ENCODE results near the gene GPRIN3. TPM values are rescaled to one million over a fixed set of nuclear protein-coding genes. Genes with fewer than 3 reads are reported as not detected.

The GPRIN3 gene
- total RNA-seq, 1 donor from 2014 or later: 6.2 TPM

DNA sequence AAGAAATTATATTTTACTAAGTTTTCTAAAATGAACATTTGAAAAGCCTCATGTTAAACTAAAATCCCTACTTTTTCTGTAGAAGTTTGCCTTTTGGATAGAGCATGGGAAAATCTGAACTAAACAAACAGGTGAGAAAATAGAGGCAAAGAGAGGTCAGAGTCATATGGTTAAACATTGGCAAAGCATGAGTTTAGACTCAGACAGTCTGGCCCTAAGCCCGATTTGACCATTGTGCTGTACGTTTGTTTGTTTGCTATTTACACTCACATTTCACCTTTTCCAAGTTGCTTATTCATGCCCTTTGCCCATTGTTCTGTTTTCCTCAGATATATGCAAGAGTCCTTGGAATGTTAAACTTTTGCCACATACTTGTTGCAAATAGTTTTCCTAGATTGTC, 110.9 kb downstream of the GPRIN3 start:
- DNase-seq: no peak
- intact Hi-C loops (cut with DNase I): no loop called here
- ATAC-seq (ENCODE audit: poor library complexity): no peak

GRCh38 chr4:89196056-89196674, 111.4 kb downstream of the GPRIN3 start:
- no peak for DNase-seq
- no peak for ATAC-seq (ENCODE audit: poor library complexity)
- intact Hi-C loops (cut with DNase I): no loop called here

- no peak for DNase-seq
- intact Hi-C loops (cut with DNase I): no loop called here
- ATAC-seq (ENCODE audit: poor library complexity): no peak
These were observed 113.8 kb downstream of the GPRIN3 start for GRCh38 chr4:89193843-89194242.

Other genes with a start within 250 kb of the GPRIN3 start
- gene TIGD2, start 196.3 kb downstream of the GPRIN3 start, total RNA-seq: 2.4 TPM

Measured in Right ventricle myocardium superior (tissue), 1 donor.